HFF-Myc (cell line): ENCODE results near the gene YPEL1.

Source experiments
- DNase-seq: peaks from one replicate; pipeline ENCODE4 v3.0.0-alpha.2; 2011; ENCODE audit warnings: low read depth; ENCODE audit errors: extremely low read depth
- H3K4me3 ChIP-seq: replicated peaks from 2 replicates; pipeline ENCODE4 v1.5.1; 2011; ENCODE audit warnings: low read depth, mild to moderate bottlenecking, control low read depth, low read length
- CTCF ChIP-seq: IDR thresholded peaks from 2 replicates; pipeline ENCODE4 v1.5.1; 2012; ENCODE audit warnings: mild to moderate bottlenecking, low read depth, low read length, control low read depth; ENCODE audit errors: missing control alignments

Gene YPEL1

GRCh38 chr22:21698430-21699329, 36.9 kb downstream of the YPEL1 start:
- H3K4me3 ChIP-seq = no peak overlapping the region
- DNase-seq = peak; percentile 17
- no peak for TF ChIP-seq CTCF

GRCh38 chr22:21697880-21698279, 37.7 kb downstream of the YPEL1 start:
- TF ChIP-seq CTCF = no peak
- DNase-seq = no peak

GRCh38 chr22:21697021-21697771, 38.4 kb downstream of the YPEL1 start:
- no peak for DNase-seq
- TF ChIP-seq CTCF = no peak
- H3K4me3 ChIP-seq = no peak overlapping the region

More at GRCh38 chr22:21697880-21698279, 37.7 kb downstream of the YPEL1 start:
- no peak overlapping the region for H3K4me3 ChIP-seq

DNA sequence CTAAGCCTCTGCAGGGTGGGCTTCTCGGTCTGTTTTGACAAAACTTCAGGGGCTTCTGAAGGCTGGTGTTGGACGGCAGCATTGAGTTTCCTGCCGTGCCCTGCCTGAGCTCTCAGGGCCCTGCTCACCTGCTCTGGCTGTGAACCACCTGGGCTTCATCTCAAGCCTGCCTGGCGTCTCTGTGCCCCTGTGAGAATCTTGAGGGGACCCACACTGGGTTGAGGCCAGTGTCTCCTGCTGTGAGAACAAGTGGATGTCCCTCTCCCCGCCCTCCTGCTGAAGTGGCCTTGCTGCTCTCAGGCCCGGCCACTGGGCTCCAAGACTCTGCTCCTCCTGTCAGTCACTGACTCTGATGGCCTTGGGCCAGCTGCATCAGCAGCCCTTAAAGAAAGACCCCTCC, 39.5 kb downstream of the YPEL1 start:
- TF ChIP-seq CTCF = no peak
- H3K4me3 ChIP-seq = no peak overlapping the region
- DNase-seq = no peak

DNA sequence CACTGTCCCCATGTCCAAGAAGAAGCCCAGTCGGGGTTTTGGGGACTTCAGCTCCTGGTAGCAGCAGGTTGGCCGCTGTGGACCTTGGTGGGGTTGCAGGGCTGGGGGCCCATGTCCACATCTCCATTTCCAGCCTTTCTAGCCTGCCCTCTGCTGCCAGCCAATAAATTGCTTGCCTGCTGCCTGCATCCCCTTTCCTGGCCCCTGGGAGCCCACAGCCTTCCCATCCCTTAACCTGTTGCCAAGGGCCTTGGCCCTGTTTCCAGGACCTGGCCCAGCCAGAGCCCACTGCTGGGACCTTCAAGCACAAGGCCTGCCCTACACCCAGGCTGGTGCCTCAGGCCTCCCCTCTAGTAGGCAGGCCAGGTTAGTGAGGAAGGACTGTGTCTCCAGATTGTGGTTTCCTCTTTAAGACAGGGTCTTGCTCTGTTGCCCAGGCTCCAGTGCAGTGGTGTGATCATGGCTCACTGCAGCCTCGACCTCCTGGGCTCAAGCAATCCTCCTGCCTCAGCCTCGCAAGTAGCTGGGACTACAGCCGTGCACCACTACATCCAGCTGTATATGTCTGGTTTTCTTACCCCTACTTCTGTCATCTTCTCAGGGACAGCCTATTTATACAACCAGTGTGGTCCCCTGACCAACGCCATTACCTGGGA, 40.0 kb downstream of the YPEL1 start:
- H3K4me3 ChIP-seq = no peak overlapping the region
- no peak for DNase-seq
- TF ChIP-seq CTCF = no peak

GRCh38 chr22:21694795-21695429, 40.7 kb downstream of the YPEL1 start:
- TF ChIP-seq CTCF = no peak

More at GRCh38 chr22:21694795-21695429, 40.7 kb downstream of the YPEL1 start:
- DNase-seq = no peak
- H3K4me3 ChIP-seq = no peak overlapping the region
